Activated T-helper 1 cell treated with anti-CD3 and anti-CD28 coated beads, Interleukin-2, amount 50 U/mL, for 16 hours (primary cell): Measurements from ENCODE around the gene NOP9.
A peak's percentile ranks its signal among the peaks of the same experiment; 100 is the strongest.
"Not testable (repeated sequence)": the region's sequence is repeated elsewhere in the genome, so short reads cannot be mapped to it uniquely, and the experiment has no call there.

Source experiments
- DNase-seq, 2 donors: peaks; one replicate each; pipeline ENCODE4 v3.0.0-alpha.2; 2020; ENCODE audit warnings: low read depth in 1 of 2, low spot score in 1 of 2

NOP9 gene

GRCh38 chr14:24327303-24327702 is 27.7 kb downstream of the NOP9 start:
- DNase-seq, result no peak

GRCh38 chr14:24327914-24328313 is 28.3 kb downstream of the NOP9 start:
- DNase-seq, result not testable (repeated sequence)

DNA sequence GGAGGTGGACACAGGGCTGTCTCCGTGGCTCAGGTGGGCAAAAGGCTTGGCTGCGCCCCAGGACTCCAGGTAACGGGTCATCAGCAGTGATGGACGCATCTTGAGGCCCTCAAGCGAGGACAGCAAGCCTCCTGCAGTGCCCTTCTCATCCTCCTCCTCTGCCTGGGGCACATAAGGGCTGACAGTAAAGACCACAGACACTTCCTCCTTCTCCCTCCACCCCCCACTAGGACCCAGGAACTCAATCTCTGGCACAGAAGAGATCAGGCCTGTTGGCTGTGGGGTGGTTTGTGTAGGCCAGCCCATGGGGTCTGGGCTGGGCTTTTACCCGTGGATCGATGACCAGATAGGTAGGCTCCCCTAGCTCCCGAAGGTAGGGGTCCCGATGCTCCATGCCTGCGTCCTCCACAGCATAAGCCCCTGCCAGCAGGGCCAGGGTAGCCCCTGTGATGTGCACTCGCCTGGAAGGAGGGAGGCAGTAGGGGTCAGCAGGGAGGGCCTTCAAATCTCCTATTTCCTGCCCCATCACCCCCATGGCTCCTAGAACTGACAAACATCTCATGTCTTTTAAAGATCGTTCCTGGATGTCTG is 29.5 kb downstream of the NOP9 start:
- DNase-seq, result no peak

DNA sequence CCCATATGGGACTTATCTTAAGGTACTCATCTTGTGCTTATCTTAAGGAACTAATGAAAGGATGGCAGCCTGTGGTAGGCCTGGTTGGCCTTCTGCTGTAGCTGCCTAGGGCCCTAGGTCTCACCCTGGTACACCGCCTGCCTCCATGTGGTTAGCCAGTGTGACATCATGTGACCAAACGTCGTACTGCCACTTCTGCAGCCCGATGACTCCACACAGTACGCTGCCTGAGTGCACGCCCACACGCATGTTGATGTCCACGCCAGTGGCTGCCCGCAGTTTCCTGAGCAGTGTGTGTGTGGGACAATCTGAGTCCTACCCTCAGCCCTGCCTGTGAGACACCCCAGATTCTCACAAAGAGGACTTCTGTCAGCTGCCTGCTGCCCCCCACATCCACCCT is 30.1 kb downstream of the NOP9 start:
- DNase-seq, result peak in 1 of 2 donors; percentile 23

GRCh38 chr14:24330973-24331674 is 31.5 kb downstream of the NOP9 start:
- DNase-seq, result no peak

GRCh38 chr14:24331731-24332267 is 32.1 kb downstream of the NOP9 start:
- no peak for DNase-seq

GRCh38 chr14:24332268-24332993 is 32.8 kb downstream of the NOP9 start:
- DNase-seq, result peak; percentile 64 to 71

- DNase-seq, result no peak
Measured at GRCh38 chr14:24334431-24335291, 35.0 kb downstream of the NOP9 start, which contains the start of gene ADCY4. Gene ADCY4, minus strand, starts transcription at chr14:24335071. Its CDS starts 419 bp downstream, at chr14:24334652.

DNA sequence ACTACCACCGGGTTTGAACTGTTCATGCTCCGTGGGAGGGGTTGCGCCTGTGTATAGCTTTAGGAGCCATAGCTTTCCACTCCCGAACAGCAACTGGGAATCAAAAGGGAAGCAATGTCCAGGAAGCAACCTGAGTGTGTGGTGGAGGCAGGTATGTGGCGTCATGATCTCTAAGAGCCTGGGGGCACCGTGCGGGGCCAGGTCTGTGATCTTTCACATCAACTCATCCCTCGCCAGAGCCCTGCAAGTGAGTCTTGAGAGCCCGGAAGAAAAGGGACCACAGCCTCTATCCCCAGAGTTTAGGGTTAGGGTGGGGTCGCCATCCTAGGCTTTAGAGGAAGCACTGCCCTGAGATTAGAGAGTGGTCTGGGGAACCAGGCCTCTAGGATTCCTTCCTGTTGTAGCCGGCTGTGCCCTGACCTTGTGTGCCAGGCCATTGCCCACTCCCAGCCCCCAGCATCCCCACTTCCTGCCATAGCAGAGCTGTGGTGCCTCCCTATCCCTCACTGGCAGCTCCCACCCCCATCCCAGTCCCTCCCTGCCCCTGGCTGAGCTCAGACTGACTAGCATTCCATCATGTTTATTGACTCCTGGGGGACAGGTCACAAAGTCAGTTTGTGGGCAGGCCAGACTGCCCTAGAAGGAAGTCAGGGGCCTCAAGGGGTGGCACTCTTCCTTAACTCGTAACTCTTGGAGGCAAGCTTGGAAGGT is 36.0 kb downstream of the NOP9 start:
- DNase-seq, result no peak

DNA sequence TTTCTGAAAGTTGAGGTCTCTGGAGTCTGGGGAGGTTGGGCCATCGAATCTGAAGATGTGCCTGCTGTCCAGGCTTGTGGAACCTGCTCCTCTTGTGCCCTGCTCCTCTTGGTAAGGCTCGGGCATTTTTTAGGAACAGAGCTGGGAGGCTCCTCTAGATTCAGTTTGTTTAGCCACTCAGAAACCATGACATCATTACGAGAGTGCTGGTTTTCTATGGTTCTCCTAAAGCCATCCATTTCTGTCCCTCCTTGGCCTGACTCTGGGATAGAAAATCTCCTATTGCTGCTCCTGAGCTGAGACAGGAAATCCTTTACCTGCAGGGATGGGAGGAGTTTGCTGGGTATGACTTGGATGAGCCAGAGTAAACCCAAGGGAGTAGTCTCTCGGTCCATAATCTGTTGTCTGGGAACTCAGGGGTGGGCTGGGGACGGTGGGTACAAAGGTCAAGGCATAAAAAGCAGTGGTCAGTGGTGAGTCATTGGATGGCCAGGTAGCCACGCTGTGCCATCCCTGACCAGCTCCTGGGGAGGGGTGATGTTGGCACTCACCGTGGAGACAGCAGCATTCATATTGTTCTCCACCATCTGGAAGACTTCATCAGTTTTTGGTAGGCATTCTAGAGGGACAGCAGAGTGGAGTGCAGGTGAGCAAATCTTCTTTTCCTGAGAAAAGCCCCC is 37.6 kb downstream of the NOP9 start:
- no peak for DNase-seq

GRCh38 chr14:24337824-24338175 is 38.1 kb downstream of the NOP9 start:
- no peak for DNase-seq

- DNase-seq, result no peak
Measured at GRCh38 chr14:24338843-24339242, 39.2 kb downstream of the NOP9 start.

- peak; percentile 39 to 44 for DNase-seq
Measured at GRCh38 chr14:24339284-24340151, 39.9 kb downstream of the NOP9 start, which contains the start of gene RIPK3. Gene RIPK3, minus strand, starts transcription at chr14:24339991. Its CDS starts 165 bp downstream, at chr14:24339826.

DNA sequence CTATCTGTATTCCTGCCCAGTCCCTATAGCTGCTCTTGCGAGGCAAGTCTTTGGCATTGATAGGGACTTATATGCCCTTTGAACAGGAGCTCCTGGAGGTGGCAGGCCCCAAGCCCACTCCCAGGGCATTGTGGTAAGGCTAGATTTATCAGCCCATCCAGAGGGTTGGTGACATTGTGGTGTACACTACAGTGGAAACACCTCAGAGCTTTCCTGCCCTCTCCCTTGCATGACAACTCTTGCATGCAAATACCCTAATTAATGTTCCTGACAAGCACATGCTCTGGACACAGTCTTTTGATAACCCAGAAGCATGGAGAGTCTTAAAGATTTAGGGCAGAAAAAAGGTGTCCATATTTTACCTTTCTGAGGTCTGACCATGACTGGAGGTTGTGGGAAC is 41.0 kb downstream of the NOP9 start:
- DNase-seq, result no peak

DNA sequence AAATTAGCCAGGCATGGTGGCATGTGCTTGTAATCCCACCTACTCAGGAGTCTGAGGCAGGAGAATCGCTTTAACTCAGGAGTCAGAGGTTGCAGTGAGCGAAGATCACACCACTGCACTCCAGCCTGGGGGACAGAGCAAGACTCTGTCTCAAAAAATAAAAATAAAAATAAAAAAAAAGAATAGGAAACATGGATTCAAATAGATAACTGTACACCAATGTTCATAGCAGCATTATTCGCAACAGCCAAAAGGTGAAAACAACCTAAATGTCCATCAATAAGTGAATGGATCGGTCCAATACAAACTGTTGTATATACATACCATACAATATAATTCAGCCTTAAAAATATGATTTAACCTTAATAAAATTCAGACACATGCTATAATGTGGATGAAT is 43.2 kb downstream of the NOP9 start:
- no peak for DNase-seq

- DNase-seq, result no peak
Measured at GRCh38 chr14:24343795-24344660, 44.4 kb downstream of the NOP9 start.

DNA sequence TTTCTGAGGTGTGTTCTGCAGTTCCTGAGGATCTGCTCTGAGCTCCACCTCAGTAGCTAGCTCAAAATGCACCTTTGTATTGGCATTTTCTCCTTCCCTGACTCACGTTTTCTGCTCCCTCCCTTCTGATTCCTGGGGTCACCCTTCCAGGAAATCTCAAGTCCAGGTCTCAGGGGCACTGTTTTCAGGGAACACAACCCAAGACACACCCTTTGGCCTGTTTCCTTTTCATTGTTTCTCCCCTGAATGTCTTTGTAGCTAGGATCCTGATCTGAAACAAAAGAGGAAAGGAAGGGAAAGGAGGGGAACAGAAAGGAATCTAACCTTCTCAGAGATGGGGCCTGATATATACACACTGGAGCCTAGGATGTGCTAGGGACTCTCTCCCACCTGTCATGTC is 47.5 kb downstream of the NOP9 start:
- DNase-seq, result no peak

DNA sequence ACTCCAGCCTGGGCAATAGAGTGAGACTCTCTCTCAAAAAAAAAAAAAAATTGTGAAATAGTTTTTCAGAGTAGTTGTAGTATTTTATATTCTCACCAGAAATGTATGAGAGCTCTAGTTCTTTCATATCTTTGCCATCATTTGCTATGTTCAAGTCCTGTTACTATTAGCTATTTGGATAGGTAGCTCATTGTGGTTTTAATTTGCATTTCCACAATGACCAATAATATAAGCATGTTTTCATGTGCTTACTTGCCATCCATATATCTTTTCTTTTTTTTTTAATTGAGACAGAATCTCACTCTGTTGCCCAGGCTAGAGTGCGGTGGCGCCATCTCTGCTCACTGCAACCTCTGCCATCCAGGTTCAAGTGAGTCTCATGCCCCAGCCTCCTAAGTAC is 48.5 kb downstream of the NOP9 start:
- DNase-seq, result no peak
